ENCODE data around the gene ADRA2A.

Gene ADRA2A

DNA sequence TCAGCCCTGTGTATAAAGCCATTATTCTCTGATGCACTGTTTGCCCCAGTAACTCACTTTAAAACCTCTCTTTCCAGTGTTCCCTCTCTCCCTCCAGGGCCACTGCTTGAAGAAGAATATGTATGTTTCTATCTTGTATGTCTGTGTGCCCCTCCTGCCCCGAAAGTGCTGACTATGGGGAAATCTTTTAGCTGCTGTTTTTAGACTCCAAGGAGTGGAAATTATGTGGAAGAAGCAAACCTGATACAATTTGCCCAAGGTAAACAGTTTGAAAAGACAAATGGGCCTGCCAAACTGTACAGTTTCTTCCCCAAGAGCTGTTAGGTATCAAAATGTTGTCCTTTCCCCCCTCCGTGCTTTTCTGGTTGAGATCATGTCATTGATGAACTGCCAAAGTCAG lies 3.4 kb downstream of the ADRA2A start:
- H3K9me3 ChIP-seq (ENCODE audit: low read depth, low read length), result no peaks in the 10 kb centered on the region
- no peaks in the 10 kb centered on the region for H3K36me3 ChIP-seq (ENCODE audit: insufficient read depth, low read length)
- TF ChIP-seq POLR2AphosphoS5 (IDR thresholded peaks at IDR 0.05; ENCODE audit: borderline replicate concordance, low read depth, low read length) (no peak), FOXP2 (optimal IDR thresholded peaks at IDR 0.05; ENCODE audit: control extremely low read depth, extremely low read length, insufficient read depth) (no peak), EZH2 (IDR thresholded peaks at IDR 0.05) (no peak)
- H3K9ac ChIP-seq (ENCODE audit: insufficient read length), result no peak overlapping the region
- DNase-seq (ENCODE audit: low read depth, low spot score), result no peak
- H3K27ac ChIP-seq, result no peak overlapping the region
- no peak overlapping the region for H3K4me3 ChIP-seq

DNA sequence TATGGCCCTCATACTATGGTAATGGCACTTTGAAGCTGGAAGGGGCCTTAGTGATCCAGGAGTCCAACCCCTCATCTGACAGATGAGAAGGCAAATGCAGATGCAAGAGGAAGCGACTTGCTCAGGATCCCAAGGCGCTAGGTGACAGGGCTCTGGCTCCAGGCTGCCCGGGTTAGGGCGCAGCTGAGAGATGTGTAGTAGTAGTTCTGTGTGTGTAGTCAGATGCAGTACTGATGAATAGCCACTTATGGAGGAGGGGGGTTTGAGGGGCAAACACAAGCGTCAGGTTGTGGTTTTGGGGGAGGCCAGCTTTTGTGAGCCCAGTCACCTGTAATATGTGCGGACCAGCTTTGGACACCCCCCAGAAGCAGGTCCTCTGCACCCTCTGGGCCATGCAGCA lies 4.8 kb downstream of the ADRA2A start:
- Histone ChIP-seq H3K27ac (no peak overlapping the region), H3K36me3 (ENCODE audit: insufficient read depth, low read length) (no peaks in the 10 kb centered on the region), H3K9ac (ENCODE audit: insufficient read length) (no peak overlapping the region), H3K9me3 (ENCODE audit: low read depth, low read length) (no peaks in the 10 kb centered on the region), H3K4me3 (no peak overlapping the region)
- DNase-seq (ENCODE audit: low read depth, low spot score), result no peak
- TF ChIP-seq POLR2AphosphoS5 (IDR thresholded peaks at IDR 0.05; ENCODE audit: borderline replicate concordance, low read depth, low read length) (no peak), FOXP2 (optimal IDR thresholded peaks at IDR 0.05; ENCODE audit: control extremely low read depth, extremely low read length, insufficient read depth) (no peak), EZH2 (IDR thresholded peaks at IDR 0.05) (no peak)

DNA sequence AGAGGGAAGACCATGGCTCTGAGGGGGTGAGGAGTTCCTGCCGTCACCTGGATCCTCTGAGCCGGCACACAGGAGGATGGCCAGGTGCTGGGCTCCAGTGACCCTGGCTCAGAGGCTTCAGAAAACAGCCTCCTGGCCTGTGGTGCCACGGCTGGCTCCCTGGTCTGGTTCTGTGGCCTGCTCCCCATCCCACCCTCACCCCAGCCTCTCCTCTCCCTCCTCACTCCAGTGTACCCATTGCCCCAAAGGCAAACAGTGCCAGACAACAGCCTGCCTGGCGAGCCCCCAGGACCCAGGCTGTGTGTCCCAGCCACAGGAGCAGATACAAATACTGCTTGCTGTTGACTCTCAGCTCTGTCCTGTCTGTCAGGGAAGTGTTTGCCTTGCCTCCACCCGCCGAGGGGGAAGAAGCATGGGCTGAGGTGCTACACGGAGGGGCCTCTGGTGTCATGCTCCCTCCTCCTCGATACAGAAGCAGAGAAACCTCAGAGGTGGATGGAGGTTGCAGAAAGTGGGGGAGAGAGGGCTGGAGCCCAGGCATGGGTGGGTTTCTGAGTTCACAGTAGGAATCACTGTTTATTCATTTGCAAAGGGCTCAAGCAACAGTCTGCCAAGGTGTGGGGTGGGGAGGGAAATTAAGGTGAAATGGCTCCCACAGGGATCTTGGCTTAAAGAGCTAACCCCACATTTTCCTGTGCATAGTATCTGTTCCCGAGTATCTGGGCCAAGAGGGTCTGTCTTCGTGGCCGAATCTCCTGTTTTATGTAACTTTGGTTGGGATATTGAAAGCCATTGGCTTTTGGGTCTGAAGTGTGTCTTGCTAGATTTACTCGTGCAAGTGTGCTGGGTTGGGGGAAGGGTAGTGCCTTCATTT lies 5.5 kb downstream of the ADRA2A start:
- Histone ChIP-seq H3K36me3 (ENCODE audit: insufficient read depth, low read length) (no peaks in the 10 kb centered on the region), H3K9ac (ENCODE audit: insufficient read length) (no peak overlapping the region), H3K27ac (no peak overlapping the region), H3K4me3 (no peak overlapping the region), H3K9me3 (ENCODE audit: low read depth, low read length) (no peaks in the 10 kb centered on the region)
- TF ChIP-seq POLR2AphosphoS5 (IDR thresholded peaks at IDR 0.05; ENCODE audit: borderline replicate concordance, low read depth, low read length) (no peak), EZH2 (IDR thresholded peaks at IDR 0.05) (no peak), FOXP2 (optimal IDR thresholded peaks at IDR 0.05; ENCODE audit: control extremely low read depth, extremely low read length, insufficient read depth) (no peak)
- no peak for DNase-seq (ENCODE audit: low read depth, low spot score)

DNA sequence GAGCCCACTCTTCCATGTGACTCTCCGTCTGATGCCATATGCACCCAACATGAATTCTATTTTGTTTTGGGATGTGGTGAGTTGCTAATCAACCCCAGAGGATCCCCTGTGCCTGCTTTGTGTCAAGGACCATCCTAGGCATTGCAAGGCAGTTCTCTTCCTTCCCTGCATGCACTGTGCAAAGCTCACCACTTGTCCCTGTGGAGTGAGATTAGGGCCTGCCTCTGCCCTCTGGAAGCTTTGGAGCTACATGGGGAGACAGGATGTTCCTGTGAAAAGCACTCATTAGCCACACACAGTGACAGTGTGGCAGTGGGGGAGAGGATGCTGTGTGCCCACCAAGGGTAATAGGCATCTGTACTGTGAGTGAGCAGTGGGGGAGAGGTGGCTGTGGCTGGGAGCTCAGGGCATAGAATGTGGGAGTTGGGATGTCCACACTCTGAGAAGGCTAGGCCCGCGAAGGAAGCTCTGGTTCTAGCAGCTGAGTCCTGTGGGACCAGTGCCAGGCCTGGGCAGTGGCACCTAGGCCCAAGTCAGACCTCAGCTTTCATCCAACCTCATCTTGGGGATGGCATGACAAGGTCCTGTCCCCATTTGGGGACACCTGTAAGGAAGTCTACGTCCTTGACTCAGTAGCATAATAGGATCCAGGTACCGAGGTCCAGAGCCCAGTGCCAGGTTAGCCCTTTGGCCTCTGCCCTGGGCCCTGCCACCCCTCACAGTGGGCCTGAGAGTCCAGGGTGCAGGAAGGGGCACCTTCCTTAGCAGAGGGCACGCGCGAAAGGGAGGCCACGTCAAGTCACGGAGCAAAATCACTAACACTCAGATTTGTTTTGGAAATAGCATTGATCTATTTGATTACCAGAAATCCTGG lies 6.6 kb downstream of the ADRA2A start:
- no peaks in the 10 kb centered on the region for H3K9me3 ChIP-seq (ENCODE audit: low read depth, low read length)
- no peak overlapping the region for H3K4me3 ChIP-seq
- DNase-seq (ENCODE audit: low read depth, low spot score), result no peak
- H3K9ac ChIP-seq (ENCODE audit: insufficient read length), result no peak overlapping the region
- H3K27ac ChIP-seq, result no peak overlapping the region
- H3K36me3 ChIP-seq (ENCODE audit: insufficient read depth, low read length), result no peaks in the 10 kb centered on the region
- TF ChIP-seq FOXP2 (optimal IDR thresholded peaks at IDR 0.05; ENCODE audit: control extremely low read depth, extremely low read length, insufficient read depth), result no peak
- TF ChIP-seq EZH2 (IDR thresholded peaks at IDR 0.05), result no peak
- TF ChIP-seq POLR2AphosphoS5 (IDR thresholded peaks at IDR 0.05; ENCODE audit: borderline replicate concordance, low read depth, low read length), result no peak

DNA sequence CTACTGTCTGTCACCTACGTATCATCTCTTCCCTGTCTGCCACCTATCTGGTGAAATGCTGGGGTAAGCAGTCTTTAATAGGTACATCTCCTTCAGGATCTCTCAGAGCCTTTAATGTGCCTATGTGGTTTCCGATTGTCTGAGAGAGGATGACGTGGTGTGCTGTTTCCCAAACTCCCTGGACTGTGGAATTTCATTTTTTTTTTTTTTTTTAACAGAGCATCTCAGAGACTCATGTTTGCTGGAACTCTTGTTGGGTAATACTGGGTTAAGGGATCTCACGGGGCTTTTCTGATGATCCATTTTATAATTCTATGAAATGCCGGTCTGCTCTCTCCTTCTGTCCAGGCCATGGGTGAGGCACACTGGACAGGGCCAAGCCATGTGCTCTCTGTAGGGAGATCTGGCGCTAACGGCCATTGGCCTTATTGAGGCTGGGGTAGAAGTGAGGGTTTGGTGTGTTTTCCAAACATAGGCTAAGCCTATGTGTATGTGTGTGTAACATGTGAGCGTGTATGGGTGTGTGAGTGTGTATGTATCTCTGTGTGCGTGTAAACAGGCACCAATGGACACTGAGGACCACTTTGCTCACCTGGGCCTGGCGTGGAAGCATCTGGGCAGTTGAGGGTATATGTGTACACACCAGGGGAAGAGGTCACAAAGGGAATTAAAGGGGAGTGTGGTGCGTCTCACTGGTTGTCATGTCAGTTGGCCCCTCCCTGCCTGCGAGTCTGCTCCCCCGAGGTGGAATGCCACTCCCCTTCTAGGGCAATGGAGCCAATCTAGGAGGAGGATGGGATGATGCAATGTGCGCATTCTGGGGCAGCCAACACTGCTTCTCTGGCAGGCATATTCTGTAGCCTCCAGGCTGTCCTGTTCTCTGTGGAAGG lies 7.8 kb downstream of the ADRA2A start:
- Histone ChIP-seq H3K9me3 (ENCODE audit: low read depth, low read length) (no peaks in the 10 kb centered on the region), H3K9ac (ENCODE audit: insufficient read length) (no peak overlapping the region)
- DNase-seq (ENCODE audit: low read depth, low spot score), result no peak

DNA sequence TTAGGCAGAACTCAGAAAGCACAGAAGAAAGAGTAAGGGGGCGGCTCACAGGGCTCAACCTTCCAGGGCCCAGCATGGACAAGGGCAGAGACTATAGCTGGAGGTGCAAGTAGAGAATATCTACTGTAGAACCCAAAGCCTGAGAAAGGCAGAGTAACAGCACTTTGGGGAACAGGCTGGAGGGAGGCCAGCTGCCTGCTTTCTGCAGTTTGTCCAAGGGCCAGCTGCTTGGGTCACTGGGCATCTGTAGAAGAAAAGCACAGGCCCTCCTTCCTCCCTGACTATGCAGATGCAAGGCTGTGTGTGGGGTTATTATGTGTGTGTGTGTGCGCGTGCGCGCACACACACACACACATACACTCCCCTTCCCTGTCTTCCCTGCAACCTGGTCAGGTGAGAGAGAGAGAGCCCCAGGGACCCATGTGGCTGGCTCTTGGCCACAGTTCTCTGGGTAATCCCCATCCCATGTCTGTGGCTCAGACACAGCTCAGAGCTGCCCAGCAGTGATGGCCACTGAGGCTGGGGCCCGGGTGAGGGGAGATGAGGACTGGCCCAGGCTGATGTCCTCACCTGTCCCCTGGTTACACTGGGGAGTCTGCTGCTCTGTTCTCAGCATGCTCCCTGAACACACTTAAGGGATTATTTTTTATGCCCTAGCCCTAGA lies 9.0 kb downstream of the ADRA2A start:
- Histone ChIP-seq H3K9ac (ENCODE audit: insufficient read length) (no peak overlapping the region), H3K9me3 (ENCODE audit: low read depth, low read length) (no peaks in the 10 kb centered on the region), H3K4me3 (no peak overlapping the region), H3K36me3 (ENCODE audit: insufficient read depth, low read length) (no peaks in the 10 kb centered on the region), H3K27ac (no peak overlapping the region)
- TF ChIP-seq FOXP2 (optimal IDR thresholded peaks at IDR 0.05; ENCODE audit: control extremely low read depth, extremely low read length, insufficient read depth), result no peak
- no peak for TF ChIP-seq POLR2AphosphoS5 (IDR thresholded peaks at IDR 0.05; ENCODE audit: borderline replicate concordance, low read depth, low read length)
- no peak for TF ChIP-seq EZH2 (IDR thresholded peaks at IDR 0.05)
- DNase-seq (ENCODE audit: low read depth, low spot score), result no peak

More for the DNA sequence above, 7.8 kb downstream of the ADRA2A start:
- H3K4me3 ChIP-seq, result no peak overlapping the region
- no peak for TF ChIP-seq EZH2 (IDR thresholded peaks at IDR 0.05)
- no peak for TF ChIP-seq POLR2AphosphoS5 (IDR thresholded peaks at IDR 0.05; ENCODE audit: borderline replicate concordance, low read depth, low read length)
- TF ChIP-seq FOXP2 (optimal IDR thresholded peaks at IDR 0.05; ENCODE audit: control extremely low read depth, extremely low read length, insufficient read depth), result no peak
- H3K36me3 ChIP-seq (ENCODE audit: insufficient read depth, low read length), result no peaks in the 10 kb centered on the region
- no peak overlapping the region for H3K27ac ChIP-seq

DNA sequence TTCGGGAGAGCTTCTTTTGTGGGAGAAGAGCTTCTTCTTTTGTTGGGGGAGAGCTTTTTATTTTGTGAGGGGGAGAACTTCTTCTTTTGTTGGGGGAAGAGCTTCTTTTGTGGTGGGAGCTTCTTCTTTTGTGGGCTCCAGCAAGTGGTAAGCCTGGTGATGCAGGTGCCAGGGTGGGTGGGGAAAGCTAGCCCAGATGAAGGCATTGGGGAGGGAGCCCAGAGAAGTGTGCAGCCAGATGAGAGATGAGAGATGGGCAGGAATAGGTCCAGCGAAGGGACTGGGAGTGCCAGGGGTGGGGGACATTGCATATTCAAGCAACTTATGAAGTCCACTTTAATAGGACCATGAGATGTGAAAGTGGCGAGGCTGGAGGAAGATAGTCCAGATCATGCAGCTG lies 9.7 kb downstream of the ADRA2A start:
- H3K4me3 ChIP-seq, result no peak overlapping the region
- H3K27ac ChIP-seq, result no peak overlapping the region
- H3K9me3 ChIP-seq (ENCODE audit: low read depth, low read length), result no peaks in the 10 kb centered on the region
- DNase-seq (ENCODE audit: low read depth, low spot score), result no peak
- TF ChIP-seq POLR2AphosphoS5 (IDR thresholded peaks at IDR 0.05; ENCODE audit: borderline replicate concordance, low read depth, low read length) (no peak), EZH2 (IDR thresholded peaks at IDR 0.05) (no peak), FOXP2 (optimal IDR thresholded peaks at IDR 0.05; ENCODE audit: control extremely low read depth, extremely low read length, insufficient read depth) (no peak)
- no peaks in the 10 kb centered on the region for H3K36me3 ChIP-seq (ENCODE audit: insufficient read depth, low read length)
- no peak overlapping the region for H3K9ac ChIP-seq (ENCODE audit: insufficient read length)
